Astrocyte of the cerebellum (primary cell): Measurements from ENCODE around the gene OR51A7.
"Not testable (repeated sequence)": the region's sequence is repeated elsewhere in the genome, so short reads cannot be mapped to it uniquely, and the experiment has no call there.

ENCODE experiments used
- DNase-seq: peaks from one replicate; pipeline ENCODE4 v3.0.0-alpha.2; 2011; ENCODE audit warnings: low read depth
- H3K4me3 ChIP-seq: 2 replicates; pipeline ENCODE4 v1.5.1; 2011; ENCODE audit warnings: mild to moderate bottlenecking, low read depth, low read length, moderate library complexity
- CTCF ChIP-seq: IDR thresholded peaks from 2 replicates; pipeline ENCODE4 v1.5.1; 2012; ENCODE audit warnings: low read length, low read depth, moderate library complexity, mild to moderate bottlenecking; ENCODE audit errors: missing control alignments
- in situ Hi-C: cut with HindIII; loops from 2 replicates; pipeline ENCODE4 v1.10.0; 2017; ENCODE audit warnings: low sequenced_read_pairs

OR51A7 gene, protein sequence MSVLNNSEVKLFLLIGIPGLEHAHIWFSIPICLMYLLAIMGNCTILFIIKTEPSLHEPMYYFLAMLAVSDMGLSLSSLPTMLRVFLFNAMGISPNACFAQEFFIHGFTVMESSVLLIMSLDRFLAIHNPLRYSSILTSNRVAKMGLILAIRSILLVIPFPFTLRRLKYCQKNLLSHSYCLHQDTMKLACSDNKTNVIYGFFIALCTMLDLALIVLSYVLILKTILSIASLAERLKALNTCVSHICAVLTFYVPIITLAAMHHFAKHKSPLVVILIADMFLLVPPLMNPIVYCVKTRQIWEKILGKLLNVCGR

DNA sequence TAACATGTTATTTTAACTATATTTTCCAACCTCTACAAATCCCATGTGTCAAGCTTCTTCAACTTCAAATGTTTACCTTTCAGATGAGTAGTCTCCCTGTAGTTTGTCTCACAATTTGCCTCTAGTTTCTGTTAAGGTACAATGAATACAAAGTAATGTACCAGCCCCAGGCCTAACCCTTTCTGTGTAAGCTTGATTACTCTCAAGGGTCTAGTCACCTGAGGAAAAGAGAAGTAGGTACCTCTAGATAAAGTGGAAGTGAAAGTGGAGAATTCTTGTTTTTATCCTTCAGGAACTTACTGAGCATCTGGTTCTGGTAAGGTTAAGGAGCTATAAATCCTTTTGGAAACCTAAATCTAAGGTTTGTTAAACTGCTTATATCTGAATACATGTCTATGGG is at the start of gene OR51A7:
OR51A7 (plus strand) TSS at position 300 of the 400 bp plus-strand sequence. CDS start 3,587 bp downstream, outside the sequence.
- DNase-seq, result no peak
- TF ChIP-seq CTCF, result no peak
- no peak within 1 kb of the TSS for H3K4me3 ChIP-seq
- in situ Hi-C loops, result no loop called here

DNA sequence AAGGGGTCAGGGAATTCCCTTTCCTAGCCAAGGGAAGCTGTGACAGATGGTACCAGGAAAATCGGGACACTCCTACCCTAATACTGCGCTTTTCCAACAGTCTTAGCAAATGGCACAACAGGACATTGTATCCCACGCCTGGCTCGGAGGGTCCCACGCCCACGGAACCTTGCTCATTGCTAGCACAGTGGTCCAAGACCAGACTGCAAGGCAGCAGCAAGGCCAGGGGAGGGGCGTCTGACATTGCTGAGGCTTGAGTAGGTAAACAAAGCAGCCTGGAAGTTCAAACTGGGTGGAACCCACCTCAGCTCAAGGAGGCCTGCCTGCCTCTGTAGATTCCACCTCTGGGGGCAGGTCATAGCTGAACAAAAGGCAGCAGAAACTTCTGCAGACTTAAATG is 49.3 kb upstream of the OR51A7 start:
- H3K4me3 ChIP-seq, DNase-seq, in situ Hi-C loops: not testable (repeated sequence)

GRCh38 chr11:4862447-4863236 is 40.9 kb upstream of the OR51A7 start:
- H3K4me3 ChIP-seq, result no peak overlapping the region
- no peak for TF ChIP-seq CTCF
- in situ Hi-C loops, result no loop called here
- DNase-seq, result no peak

- DNase-seq, result no peak
- no peak for TF ChIP-seq CTCF
- in situ Hi-C loops, result no loop called here
- H3K4me3 ChIP-seq, result no peak overlapping the region
These were observed 39.7 kb upstream of the OR51A7 start for GRCh38 chr11:4863876-4864275.

GRCh38 chr11:4865855-4866254 is 37.7 kb upstream of the OR51A7 start:
- TF ChIP-seq CTCF, result no peak
- in situ Hi-C loops, result no loop called here
- no peak overlapping the region for H3K4me3 ChIP-seq
- no peak for DNase-seq

DNA sequence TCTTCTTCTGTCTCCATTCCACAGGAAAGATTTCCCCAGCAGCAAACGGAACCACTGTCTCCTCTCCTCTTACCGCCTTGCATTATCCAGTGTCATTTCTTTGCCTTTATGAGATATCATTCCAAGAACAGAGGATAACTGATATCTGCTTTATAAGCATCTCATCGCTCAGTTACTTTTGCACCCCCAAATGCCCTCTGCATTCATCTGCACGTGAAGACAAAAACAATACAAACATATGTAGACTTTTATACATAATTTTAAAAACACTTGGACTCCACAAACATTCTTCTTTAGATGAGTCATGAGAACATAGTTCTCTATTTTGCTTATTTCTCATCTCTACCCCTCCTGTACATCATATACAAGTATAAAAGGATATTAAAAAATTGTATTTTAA is 22.4 kb upstream of the OR51A7 start:
- no peak for DNase-seq
- TF ChIP-seq CTCF, result no peak
- in situ Hi-C loops, result no loop called here
- no peak overlapping the region for H3K4me3 ChIP-seq
